Activated T-helper 1 cell treated with anti-CD3 and anti-CD28 coated beads, Interleukin-12 subunit alpha, Interleukin-12 subunit beta, Interleukin-2, Interleukin-4 antibody, amounts not matched to agents 30 ng/mL and 10 ng/mL and 1 ng/mL, durations not matched to agents 14 hours and 24 hours and 36 hours (primary cell): Measurements from ENCODE around the gene VSTM2B. TPM values are rescaled to one million over a fixed set of nuclear protein-coding genes. Genes with fewer than 3 reads are reported as not detected.

ENCODE experiments used
- DNase-seq: peaks from one replicate; pipeline ENCODE4 v3.0.0; 2021; ENCODE audit warnings: low spot score
- H3K27ac Mint-ChIP-seq: one replicate; pipeline ENCODE4 v1.8.0; 2021; ENCODE audit warnings: mild to moderate bottlenecking, mixed read lengths
- H3K27me3 Mint-ChIP-seq: one replicate; pipeline ENCODE4 v1.8.0; 2022; ENCODE audit warnings: mild to moderate bottlenecking, moderate library complexity, mixed read lengths; ENCODE audit not compliant: insufficient read depth
- H3K36me3 Mint-ChIP-seq: one replicate; pipeline ENCODE4 v1.8.0; 2021; ENCODE audit warnings: low read depth, mixed read lengths
- H3K4me1 Mint-ChIP-seq: one replicate; pipeline ENCODE4 v1.8.0; 2021; ENCODE audit warnings: low read depth, mixed read lengths
- H3K4me3 Mint-ChIP-seq: one replicate; pipeline ENCODE4 v1.8.0; 2021; ENCODE audit warnings: mild to moderate bottlenecking, moderate library complexity, mixed read lengths
- H3K9me3 Mint-ChIP-seq: one replicate; pipeline ENCODE4 v1.8.0; 2021; ENCODE audit warnings: mixed read lengths
- intact Hi-C: fragments of 100-400 bp; cut with micrococcal nuclease; formaldehyde crosslinking; loops from one replicate; pipeline ENCODE4 v1.15.1; 2024
- total RNA-seq: library from RNA; stranded (reverse); gene quantifications from 2 replicates; pipeline ENCODE4 v1.2.3, GENCODE V29; 2022

The VSTM2B gene
- total RNA-seq, 1 donor from 2014 or later: not detected

- intact Hi-C loops: no loop called here
- DNase-seq: no peak
- Mint-ChIP-seq H3K36me3 (no peaks in the 10 kb centered on the region), H3K27me3 (peaks cover 12% of the 10 kb centered on the region), H3K4me3 (no peak overlapping the region), H3K9me3 (peaks cover 15% of the 10 kb centered on the region), H3K27ac (no peak overlapping the region), H3K4me1 (peaks cover 50% of the 10 kb centered on the region)
Observed at GRCh38 chr19:29579308-29579910, 53.6 kb downstream of the VSTM2B start.

- intact Hi-C loops: loop anchor here (10.0 kb wide), 2 partner anchors 253 to 1633 kb away; no protein-coding TSS in a partner anchor
- Mint-ChIP-seq H3K27me3 (no peaks in the 10 kb centered on the region), H3K27ac (no peak overlapping the region), H3K36me3 (no peaks in the 10 kb centered on the region), H3K4me1 (peaks cover 46% of the 10 kb centered on the region), H3K4me3 (no peak overlapping the region), H3K9me3 (peaks cover 15% of the 10 kb centered on the region)
- DNase-seq: no peak
Observed at GRCh38 chr19:29581398-29581797, 55.6 kb downstream of the VSTM2B start.

DNA sequence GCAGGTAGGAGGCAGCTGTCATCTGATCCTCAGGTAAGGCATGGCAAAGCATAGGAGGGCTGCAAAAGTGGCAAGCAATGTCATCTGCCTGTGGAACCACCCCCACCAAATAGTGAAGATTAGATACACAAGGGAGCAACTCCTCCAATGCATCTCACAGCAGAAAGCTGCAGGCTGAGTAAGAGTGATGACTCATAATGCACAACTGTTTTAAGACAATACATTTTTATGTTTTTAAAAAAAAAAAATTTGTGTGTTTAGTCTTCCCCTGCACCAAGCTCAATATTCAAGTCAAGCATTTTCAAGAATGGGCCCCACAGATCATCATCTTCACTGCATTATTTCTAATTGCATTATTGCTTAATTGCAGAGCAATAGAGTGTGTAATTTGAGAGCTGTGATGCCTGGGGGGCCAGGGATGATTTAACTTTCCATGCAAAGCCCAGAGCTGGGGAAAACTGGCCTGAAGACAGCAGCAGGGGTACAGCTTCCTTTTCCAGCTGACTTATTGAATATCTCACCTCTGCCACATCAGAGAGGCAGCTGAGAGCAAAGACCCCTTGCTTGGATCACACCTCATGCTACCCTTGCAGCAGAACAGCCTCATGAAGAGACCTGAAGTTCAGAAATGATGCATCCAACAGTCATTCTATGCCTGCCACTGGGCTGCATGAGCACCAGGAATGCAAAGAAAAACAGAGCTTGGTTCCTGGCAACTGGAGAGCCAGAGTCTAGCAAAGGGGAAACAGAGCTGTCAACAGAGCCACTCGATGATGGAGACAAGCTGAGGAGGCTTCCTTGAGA lies 57.6 kb downstream of the VSTM2B start:
- Mint-ChIP-seq H3K36me3 (no peaks in the 10 kb centered on the region), H3K27ac (peak overlapping the region; percentile 72), H3K9me3 (peaks cover 15% of the 10 kb centered on the region), H3K4me1 (peaks cover 49% of the 10 kb centered on the region), H3K27me3 (no peaks in the 10 kb centered on the region), H3K4me3 (peak overlapping the region; percentile 59)
- DNase-seq: no peak
- intact Hi-C loops: loop anchor here (10.0 kb wide), 2 partner anchors 251 to 1631 kb away; no protein-coding TSS in a partner anchor

DNA sequence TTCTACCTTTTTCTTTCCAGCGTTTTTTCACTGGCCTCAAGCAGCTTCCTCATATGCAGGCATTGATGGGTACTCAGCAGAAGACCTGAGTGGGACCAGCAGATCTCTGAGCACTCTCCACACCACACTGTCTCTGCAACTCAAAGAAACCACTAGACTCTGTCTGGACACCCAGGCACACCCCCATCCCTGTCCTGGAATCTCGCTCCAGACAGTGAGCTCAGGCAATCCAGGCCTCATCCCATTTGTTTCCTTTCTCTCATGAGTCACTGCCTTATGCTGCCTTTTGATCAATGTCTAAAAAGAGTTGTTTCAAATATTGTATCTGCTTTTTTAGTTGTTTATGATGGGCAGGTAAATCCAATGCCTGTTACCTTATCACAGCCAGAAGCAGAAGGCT lies 60.6 kb downstream of the VSTM2B start:
- H3K27ac Mint-ChIP-seq: peak overlapping the region; percentile 5
- intact Hi-C loops: loop anchor here (5.0 to 10.0 kb wide), 3 partner anchors 248 to 1628 kb away; partner anchors contain the start of gene UQCRFS1
- no peak for DNase-seq
- no peak overlapping the region for H3K4me3 Mint-ChIP-seq
- no peaks in the 10 kb centered on the region for H3K36me3 Mint-ChIP-seq
- peaks cover 12% of the 10 kb centered on the region for H3K9me3 Mint-ChIP-seq
- H3K4me1 Mint-ChIP-seq: peaks cover 61% of the 10 kb centered on the region
- H3K27me3 Mint-ChIP-seq: no peaks in the 10 kb centered on the region

DNA sequence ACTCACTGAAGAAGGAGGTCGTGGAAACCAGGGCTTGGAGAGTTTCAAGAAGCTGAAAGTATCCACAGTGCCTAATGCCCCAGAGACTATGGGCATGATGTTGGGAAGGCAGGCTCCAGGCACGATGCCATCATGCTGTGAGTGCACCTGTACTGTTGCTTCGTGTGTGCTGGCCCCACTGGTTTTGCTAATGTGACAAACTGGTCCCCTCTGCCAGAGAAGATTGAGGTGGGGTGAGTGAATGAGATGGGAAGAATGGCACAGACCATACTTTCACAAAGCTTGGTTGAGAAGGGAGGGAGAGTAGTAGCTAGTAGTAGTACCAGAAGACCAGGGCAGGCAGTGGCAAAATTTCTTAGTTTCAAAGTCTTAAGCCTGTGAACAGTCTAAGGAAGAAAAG lies 61.3 kb downstream of the VSTM2B start:
- Mint-ChIP-seq H3K27ac (peak overlapping the region; percentile 72), H3K4me3 (no peak overlapping the region), H3K27me3 (no peaks in the 10 kb centered on the region), H3K36me3 (no peaks in the 10 kb centered on the region), H3K9me3 (peaks cover 10% of the 10 kb centered on the region), H3K4me1 (peaks cover 61% of the 10 kb centered on the region)
- no peak for DNase-seq
- intact Hi-C loops: loop anchor here (1.0 to 10.0 kb wide), 7 partner anchors 11 to 1628 kb away; partner anchors contain the start of genes POP4 and UQCRFS1

DNA sequence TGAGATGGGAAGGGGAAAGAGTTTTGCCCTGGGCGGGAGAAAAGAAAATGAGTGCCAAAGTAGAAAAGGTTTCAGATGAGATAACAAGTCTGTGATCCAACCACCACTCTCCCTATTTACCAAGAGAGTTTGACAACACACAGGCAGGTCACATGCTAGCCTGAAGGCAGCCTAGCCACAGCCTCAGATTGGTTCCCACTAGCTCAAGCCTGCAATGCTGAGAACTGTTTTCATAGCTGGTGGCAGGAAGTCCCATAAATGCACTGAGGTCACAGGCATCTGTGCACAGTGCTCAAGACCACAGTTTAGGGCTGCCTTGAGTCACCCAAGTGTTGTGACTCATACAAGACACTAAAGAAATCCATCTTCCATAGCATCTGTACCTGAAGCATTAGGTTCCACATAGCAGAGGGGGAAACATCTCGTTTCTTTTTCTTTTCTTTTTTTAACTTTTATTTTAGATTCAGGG lies 61.8 kb downstream of the VSTM2B start:
- Mint-ChIP-seq H3K4me1 (peaks cover 58% of the 10 kb centered on the region), H3K36me3 (no peaks in the 10 kb centered on the region), H3K9me3 (peaks cover 10% of the 10 kb centered on the region), H3K27me3 (peaks cover 3% of the 10 kb centered on the region), H3K27ac (peak overlapping the region; percentile 72), H3K4me3 (no peak overlapping the region)
- DNase-seq: peak; percentile 80
- intact Hi-C loops: loop anchor here (1.0 to 10.0 kb wide), 7 partner anchors 11 to 1627 kb away; partner anchors contain the start of genes POP4 and UQCRFS1

DNA sequence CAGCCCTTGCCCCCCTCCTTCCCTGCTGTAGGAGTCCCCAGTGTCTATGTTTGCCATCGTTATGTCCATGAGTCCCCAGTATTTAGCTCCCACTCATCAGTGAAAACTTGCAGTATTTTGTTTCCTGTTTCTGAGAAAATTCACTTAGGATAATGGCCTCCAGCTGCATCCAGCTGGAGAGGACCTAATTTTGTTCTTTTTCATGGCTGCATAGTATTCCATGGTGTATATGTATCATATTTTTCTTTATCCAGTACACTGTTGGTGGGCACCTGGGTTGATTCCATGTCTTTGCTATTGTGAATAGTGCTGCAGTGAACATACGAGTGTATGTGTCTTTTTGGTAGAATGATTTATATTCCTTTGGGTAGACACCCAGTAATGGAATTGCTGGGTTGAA lies 62.3 kb downstream of the VSTM2B start:
- H3K27me3 Mint-ChIP-seq: peaks cover 3% of the 10 kb centered on the region
- no peaks in the 10 kb centered on the region for H3K36me3 Mint-ChIP-seq
- intact Hi-C loops: loop anchor here (5.0 to 10.0 kb wide), 3 partner anchors 247 to 1627 kb away; partner anchors contain the start of gene UQCRFS1
- peaks cover 53% of the 10 kb centered on the region for H3K4me1 Mint-ChIP-seq
- peak overlapping the region; percentile 69 for H3K27ac Mint-ChIP-seq
- H3K9me3 Mint-ChIP-seq: peaks cover 10% of the 10 kb centered on the region
- DNase-seq: no peak
- no peak overlapping the region for H3K4me3 Mint-ChIP-seq

DNA sequence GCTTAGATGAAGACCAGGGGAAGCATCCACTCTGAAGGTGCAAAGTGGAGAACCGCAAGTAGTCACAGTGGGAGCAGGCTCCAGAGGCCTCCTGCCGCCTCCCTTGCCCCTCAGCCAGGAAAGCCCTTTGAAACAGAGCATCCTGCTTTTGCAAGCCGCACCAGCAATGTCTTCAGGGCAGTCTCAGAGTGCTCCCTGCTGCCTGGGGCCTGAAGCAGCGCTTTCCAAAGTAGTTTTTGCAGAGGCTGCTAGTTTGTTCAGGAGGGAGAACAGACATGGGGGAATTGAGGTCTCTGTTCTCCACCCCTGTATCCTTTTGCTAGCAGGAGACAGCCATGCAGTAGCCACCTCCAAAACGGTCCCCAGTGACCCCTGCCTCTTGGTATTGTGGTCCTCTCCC lies 64.5 kb downstream of the VSTM2B start:
- DNase-seq: no peak
- Mint-ChIP-seq H3K36me3 (no peaks in the 10 kb centered on the region), H3K4me1 (peaks cover 41% of the 10 kb centered on the region), H3K27ac (no peak overlapping the region), H3K4me3 (no peak overlapping the region), H3K27me3 (peaks cover 9% of the 10 kb centered on the region), H3K9me3 (peaks cover 5% of the 10 kb centered on the region)
- intact Hi-C loops: loop anchor here (10.0 kb wide), 1 partner anchor 855 kb away; no protein-coding TSS in a partner anchor

GRCh38 chr19:29591670-29592069 lies 65.9 kb downstream of the VSTM2B start:
- DNase-seq: no peak
- no peaks in the 10 kb centered on the region for H3K36me3 Mint-ChIP-seq
- no peak overlapping the region for H3K27ac Mint-ChIP-seq
- peaks cover 30% of the 10 kb centered on the region for H3K4me1 Mint-ChIP-seq
- H3K9me3 Mint-ChIP-seq: peaks cover 5% of the 10 kb centered on the region
- intact Hi-C loops: loop anchor here (10.0 kb wide), 1 partner anchor 857 kb away; no protein-coding TSS in a partner anchor
- no peak overlapping the region for H3K4me3 Mint-ChIP-seq
- H3K27me3 Mint-ChIP-seq: peaks cover 9% of the 10 kb centered on the region

GRCh38 chr19:29593869-29594268 lies 68.1 kb downstream of the VSTM2B start:
- H3K27me3 Mint-ChIP-seq: peaks cover 20% of the 10 kb centered on the region
- no peak overlapping the region for H3K4me3 Mint-ChIP-seq
- peaks cover 5% of the 10 kb centered on the region for H3K9me3 Mint-ChIP-seq
- DNase-seq: no peak
- intact Hi-C loops: loop anchor here (10.0 kb wide), 1 partner anchor 859 kb away; no protein-coding TSS in a partner anchor
- H3K36me3 Mint-ChIP-seq: no peaks in the 10 kb centered on the region
- H3K4me1 Mint-ChIP-seq: peaks cover 8% of the 10 kb centered on the region
- no peak overlapping the region for H3K27ac Mint-ChIP-seq

DNA sequence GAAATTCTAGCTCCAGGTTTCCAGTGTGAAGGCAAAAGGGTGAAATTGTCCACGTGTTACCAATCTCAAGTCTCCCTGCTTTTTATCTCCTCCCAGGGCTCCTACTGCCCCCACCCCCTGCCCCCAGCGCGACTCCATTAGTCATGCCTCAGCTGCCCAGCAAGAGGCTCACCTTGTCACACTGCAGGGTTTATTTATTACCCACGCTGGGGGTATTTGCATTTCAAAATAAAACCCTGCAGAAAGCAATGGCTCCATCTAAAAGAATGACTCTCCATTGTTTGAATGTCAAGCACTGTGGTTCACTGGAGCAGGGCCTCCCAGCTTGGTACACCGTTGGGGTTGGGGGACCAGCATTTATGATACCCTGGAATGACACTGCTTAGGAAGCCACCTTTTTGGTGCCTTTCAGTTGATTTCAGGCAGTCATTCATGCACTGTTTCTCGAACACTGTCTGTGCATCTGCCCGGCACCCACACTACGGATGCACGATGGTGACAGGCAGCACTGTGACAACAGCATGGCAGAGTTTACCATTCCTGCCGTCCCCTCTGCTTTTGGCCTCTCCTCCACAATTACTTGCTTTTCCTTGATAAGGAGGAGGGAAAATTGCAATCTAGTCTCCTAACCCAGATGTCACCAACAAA lies 70.4 kb downstream of the VSTM2B start:
- no peak for DNase-seq
- H3K36me3 Mint-ChIP-seq: no peaks in the 10 kb centered on the region
- no peaks in the 10 kb centered on the region for H3K9me3 Mint-ChIP-seq
- H3K27ac Mint-ChIP-seq: no peak overlapping the region
- no peak overlapping the region for H3K4me3 Mint-ChIP-seq
- H3K27me3 Mint-ChIP-seq: peaks cover 20% of the 10 kb centered on the region
- no peaks in the 10 kb centered on the region for H3K4me1 Mint-ChIP-seq
- intact Hi-C loops: loop anchor here (5.0 to 10.0 kb wide), 2 partner anchors 129 to 861 kb away; no protein-coding TSS in a partner anchor

GRCh38 chr19:29596885-29597525 lies 71.2 kb downstream of the VSTM2B start:
- H3K4me1 Mint-ChIP-seq: no peaks in the 10 kb centered on the region
- no peak overlapping the region for H3K27ac Mint-ChIP-seq
- H3K9me3 Mint-ChIP-seq: no peaks in the 10 kb centered on the region
- H3K27me3 Mint-ChIP-seq: peaks cover 20% of the 10 kb centered on the region
- H3K4me3 Mint-ChIP-seq: no peak overlapping the region
- intact Hi-C loops: loop anchor here (5.0 to 10.0 kb wide), 2 partner anchors 130 to 862 kb away; no protein-coding TSS in a partner anchor
- DNase-seq: no peak
- H3K36me3 Mint-ChIP-seq: no peaks in the 10 kb centered on the region
